Measurements from ENCODE around the gene CIPC. TPM values are rescaled to one million over a fixed set of nuclear protein-coding genes. Genes with fewer than 3 reads are reported as not detected.

Gene CIPC
- total RNA-seq, 2 donors from 2014 or later = 64.7 to 87.8 TPM

GRCh38 chr14:77154421-77154820 lies 56.4 kb downstream of the CIPC start:
- Histone ChIP-seq H3K27ac (no peak overlapping the region), H3K27me3 (no peaks in the 10 kb centered on the region), H3K4me3 (no peak overlapping the region), H3K9me3 (no peaks in the 10 kb centered on the region), H3K36me3 (no peaks in the 10 kb centered on the region), H3K4me1 (peaks cover 0 to 10% of the 10 kb centered on the region in 2 donors)
- DNase-seq (ENCODE audit: low spot score) = peak; percentile 43
- TF ChIP-seq CTCF (IDR thresholded peaks at IDR 0.05) = no peak

GRCh38 chr14:77155083-77155482 lies 57.0 kb downstream of the CIPC start:
- no peak for TF ChIP-seq CTCF (IDR thresholded peaks at IDR 0.05)
- Histone ChIP-seq H3K4me3 (no peak overlapping the region), H3K27me3 (no peaks in the 10 kb centered on the region), H3K9me3 (no peaks in the 10 kb centered on the region), H3K27ac (no peak overlapping the region), H3K4me1 (peaks cover 0 to 10% of the 10 kb centered on the region in 2 donors), H3K36me3 (no peaks in the 10 kb centered on the region)
- peak; percentile 49 for DNase-seq (ENCODE audit: low spot score)

- Histone ChIP-seq H3K9me3 (no peaks in the 10 kb centered on the region), H3K4me3 (no peak overlapping the region), H3K27ac (no peak overlapping the region), H3K27me3 (no peaks in the 10 kb centered on the region), H3K36me3 (no peaks in the 10 kb centered on the region), H3K4me1 (peaks cover 0 to 10% of the 10 kb centered on the region in 2 donors)
- DNase-seq (ENCODE audit: low spot score) = peak; percentile 53
- no peak for TF ChIP-seq CTCF (IDR thresholded peaks at IDR 0.05)
Observed at GRCh38 chr14:77157740-77158139, 59.7 kb downstream of the CIPC start.

- no peaks in the 10 kb centered on the region for H3K9me3 ChIP-seq
- peak; percentile 58 for DNase-seq (ENCODE audit: low spot score)
- H3K4me3 ChIP-seq = no peak overlapping the region
- no peak overlapping the region for H3K27ac ChIP-seq
- H3K4me1 ChIP-seq = peaks cover 0 to 10% of the 10 kb centered on the region in 2 donors
- no peaks in the 10 kb centered on the region for H3K36me3 ChIP-seq
- no peaks in the 10 kb centered on the region for H3K27me3 ChIP-seq
- no peak for TF ChIP-seq CTCF (IDR thresholded peaks at IDR 0.05)
Observed at GRCh38 chr14:77158175-77158881, 60.3 kb downstream of the CIPC start.

- Histone ChIP-seq H3K36me3 (no peaks in the 10 kb centered on the region), H3K9me3 (no peaks in the 10 kb centered on the region), H3K27ac (no peak overlapping the region), H3K27me3 (no peaks in the 10 kb centered on the region), H3K4me1 (peaks cover 0 to 10% of the 10 kb centered on the region in 2 donors), H3K4me3 (no peak overlapping the region)
- no peak for TF ChIP-seq CTCF (IDR thresholded peaks at IDR 0.05)
- peak; percentile 44 for DNase-seq (ENCODE audit: low spot score)
Observed at GRCh38 chr14:77158882-77159255, 60.8 kb downstream of the CIPC start.

- peaks cover 0 to 10% of the 10 kb centered on the region in 2 donors for H3K4me1 ChIP-seq
- H3K27ac ChIP-seq = no peak overlapping the region
- H3K4me3 ChIP-seq = no peak overlapping the region
- DNase-seq (ENCODE audit: low spot score) = peak; percentile 46
- no peak for TF ChIP-seq CTCF (IDR thresholded peaks at IDR 0.05)
- H3K36me3 ChIP-seq = no peaks in the 10 kb centered on the region
- no peaks in the 10 kb centered on the region for H3K9me3 ChIP-seq
- H3K27me3 ChIP-seq = no peaks in the 10 kb centered on the region
Observed at GRCh38 chr14:77161011-77161410, 63.0 kb downstream of the CIPC start.

All from right atrium auricular region (tissue), 2 donors.